Measurements from ENCODE around the gene DHX16.
A peak's percentile ranks its signal among the peaks of the same experiment; 100 is the strongest.

The DHX16 gene

DNA sequence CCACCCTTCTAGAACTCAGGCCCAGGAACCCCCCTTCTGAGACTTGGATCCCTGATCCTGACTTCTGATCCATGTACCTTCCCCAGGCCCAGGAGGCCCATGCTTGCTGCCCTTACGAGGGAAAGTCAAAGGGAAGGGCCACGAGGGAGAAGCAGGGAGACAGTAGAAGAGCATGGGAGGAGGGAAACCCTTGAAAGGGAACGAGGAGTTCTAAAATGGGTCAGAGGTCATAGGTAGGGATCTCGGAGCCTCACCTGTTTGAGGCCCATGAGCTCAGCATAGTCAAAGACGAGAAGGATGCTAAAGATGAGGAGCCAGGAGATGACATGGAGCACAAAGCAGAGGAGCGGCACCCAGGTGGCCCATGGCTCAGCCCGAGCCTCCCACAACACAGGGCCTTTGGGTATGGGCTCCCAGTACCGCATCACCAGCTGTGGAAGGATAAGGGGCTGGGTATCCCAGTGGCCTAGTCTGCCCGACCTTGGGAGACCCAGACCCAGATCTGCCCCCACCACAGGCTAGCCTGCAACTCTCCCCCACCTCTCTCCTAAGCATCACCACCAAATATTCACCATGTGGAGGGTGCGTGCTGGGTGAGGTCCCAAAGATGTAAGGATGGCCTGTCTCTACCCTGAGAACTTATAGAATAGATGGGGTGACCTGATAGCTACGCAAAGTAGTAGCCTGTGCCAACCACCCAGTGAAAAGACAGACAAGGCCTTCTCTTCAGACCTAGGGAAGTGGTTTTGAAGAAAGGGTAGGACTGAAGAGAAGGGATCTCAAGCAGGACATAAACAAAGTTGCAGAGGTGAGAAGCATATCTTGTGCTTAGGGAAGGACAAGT, 16.4 kb upstream of the DHX16 start:
- Histone ChIP-seq H2AFZ (ENCODE audit: low read length) (no peak overlapping the region), H3K27me3 (ENCODE audit: insufficient read depth, low read length) (no peaks in the 10 kb centered on the region), H3K9me3 (ENCODE audit: low read length) (no peaks in the 10 kb centered on the region), H3K4me1 (ENCODE audit: insufficient read depth, low read length, severe bottlenecking) (peaks cover 66% of the 10 kb centered on the region), H3K36me3 (ENCODE audit: insufficient read depth, low read length) (no peaks in the 10 kb centered on the region), H3F3A (ENCODE audit: insufficient read depth, low read length) (peaks cover 14% of the 10 kb centered on the region), H3K27ac (ENCODE audit: low read depth, low read length, poor library complexity, severe bottlenecking) (peak overlapping the region; percentile 95), H4K20me1 (ENCODE audit: insufficient read depth, low read length) (no peaks in the 10 kb centered on the region), H3K9me2 (ENCODE audit: low read depth, low read length) (no peaks in the 10 kb centered on the region), H3K9ac (ENCODE audit: low read length) (peak overlapping the region; percentile 62), H3K79me2 (ENCODE audit: insufficient read depth, low read length) (peaks cover 12% of the 10 kb centered on the region), H3K4me2 (ENCODE audit: low read length) (peak overlapping the region; percentile 75), H3K4me3 (ENCODE audit: low read depth, low read length, poor library complexity, severe bottlenecking) (peak overlapping the region; percentile 64)
- TF ChIP-seq, protein P1, sequence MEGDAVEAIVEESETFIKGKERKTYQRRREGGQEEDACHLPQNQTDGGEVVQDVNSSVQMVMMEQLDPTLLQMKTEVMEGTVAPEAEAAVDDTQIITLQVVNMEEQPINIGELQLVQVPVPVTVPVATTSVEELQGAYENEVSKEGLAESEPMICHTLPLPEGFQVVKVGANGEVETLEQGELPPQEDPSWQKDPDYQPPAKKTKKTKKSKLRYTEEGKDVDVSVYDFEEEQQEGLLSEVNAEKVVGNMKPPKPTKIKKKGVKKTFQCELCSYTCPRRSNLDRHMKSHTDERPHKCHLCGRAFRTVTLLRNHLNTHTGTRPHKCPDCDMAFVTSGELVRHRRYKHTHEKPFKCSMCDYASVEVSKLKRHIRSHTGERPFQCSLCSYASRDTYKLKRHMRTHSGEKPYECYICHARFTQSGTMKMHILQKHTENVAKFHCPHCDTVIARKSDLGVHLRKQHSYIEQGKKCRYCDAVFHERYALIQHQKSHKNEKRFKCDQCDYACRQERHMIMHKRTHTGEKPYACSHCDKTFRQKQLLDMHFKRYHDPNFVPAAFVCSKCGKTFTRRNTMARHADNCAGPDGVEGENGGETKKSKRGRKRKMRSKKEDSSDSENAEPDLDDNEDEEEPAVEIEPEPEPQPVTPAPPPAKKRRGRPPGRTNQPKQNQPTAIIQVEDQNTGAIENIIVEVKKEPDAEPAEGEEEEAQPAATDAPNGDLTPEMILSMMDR (IDR thresholded peaks at IDR 0.05; ENCODE audit: low read length), result no peak
- TF ChIP-seq EZH2 (IDR thresholded peaks at IDR 0.05; ENCODE audit: borderline replicate concordance, low read length), result no peak

DNA sequence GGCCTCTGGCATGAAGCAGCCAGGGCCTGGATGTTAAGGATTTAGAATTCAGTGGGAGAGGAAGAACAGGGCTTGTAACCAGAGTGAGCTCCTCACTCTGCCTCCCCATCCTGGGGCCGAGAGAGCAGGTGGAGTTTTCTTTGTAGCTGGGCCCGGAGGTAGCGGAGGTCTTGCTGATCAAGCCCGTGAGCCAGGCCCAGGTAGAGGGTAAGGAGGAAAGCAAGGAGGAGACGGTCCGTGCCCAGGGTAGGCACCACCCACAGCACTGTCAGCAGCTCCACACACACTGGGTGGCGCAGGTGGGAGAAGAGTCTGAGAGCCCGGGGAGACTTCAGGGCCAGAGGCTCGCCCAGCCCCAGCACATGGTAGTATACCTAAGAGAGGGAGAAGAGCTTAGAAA, 15.8 kb upstream of the DHX16 start:
- H3K27me3 ChIP-seq (ENCODE audit: insufficient read depth, low read length), result no peaks in the 10 kb centered on the region
- H3K27ac ChIP-seq (ENCODE audit: low read depth, low read length, poor library complexity, severe bottlenecking), result peak overlapping the region; percentile 95
- H3K4me3 ChIP-seq (ENCODE audit: low read depth, low read length, poor library complexity, severe bottlenecking), result peak overlapping the region; percentile 87
- H3K9me2 ChIP-seq (ENCODE audit: low read depth, low read length), result no peaks in the 10 kb centered on the region
- no peak overlapping the region for H2AFZ ChIP-seq (ENCODE audit: low read length)
- H3F3A ChIP-seq (ENCODE audit: insufficient read depth, low read length), result peaks cover 14% of the 10 kb centered on the region
- H4K20me1 ChIP-seq (ENCODE audit: insufficient read depth, low read length), result no peaks in the 10 kb centered on the region
- H3K79me2 ChIP-seq (ENCODE audit: insufficient read depth, low read length), result peaks cover 19% of the 10 kb centered on the region
- peaks cover 66% of the 10 kb centered on the region for H3K4me1 ChIP-seq (ENCODE audit: insufficient read depth, low read length, severe bottlenecking)
- H3K4me2 ChIP-seq (ENCODE audit: low read length), result peak overlapping the region; percentile 75
- H3K36me3 ChIP-seq (ENCODE audit: insufficient read depth, low read length), result no peaks in the 10 kb centered on the region
- peak overlapping the region; percentile 95; the same call in 1 of the 2 replicates for H3K9ac ChIP-seq (ENCODE audit: low read length)
- TF ChIP-seq EZH2 (IDR thresholded peaks at IDR 0.05; ENCODE audit: borderline replicate concordance, low read length), result no peak
- TF ChIP-seq, protein P1 (IDR thresholded peaks at IDR 0.05; ENCODE audit: low read length), result peak; percentile 38; the same call in 1 of the 2 replicates
- H3K9me3 ChIP-seq (ENCODE audit: low read length), result no peaks in the 10 kb centered on the region

DNA sequence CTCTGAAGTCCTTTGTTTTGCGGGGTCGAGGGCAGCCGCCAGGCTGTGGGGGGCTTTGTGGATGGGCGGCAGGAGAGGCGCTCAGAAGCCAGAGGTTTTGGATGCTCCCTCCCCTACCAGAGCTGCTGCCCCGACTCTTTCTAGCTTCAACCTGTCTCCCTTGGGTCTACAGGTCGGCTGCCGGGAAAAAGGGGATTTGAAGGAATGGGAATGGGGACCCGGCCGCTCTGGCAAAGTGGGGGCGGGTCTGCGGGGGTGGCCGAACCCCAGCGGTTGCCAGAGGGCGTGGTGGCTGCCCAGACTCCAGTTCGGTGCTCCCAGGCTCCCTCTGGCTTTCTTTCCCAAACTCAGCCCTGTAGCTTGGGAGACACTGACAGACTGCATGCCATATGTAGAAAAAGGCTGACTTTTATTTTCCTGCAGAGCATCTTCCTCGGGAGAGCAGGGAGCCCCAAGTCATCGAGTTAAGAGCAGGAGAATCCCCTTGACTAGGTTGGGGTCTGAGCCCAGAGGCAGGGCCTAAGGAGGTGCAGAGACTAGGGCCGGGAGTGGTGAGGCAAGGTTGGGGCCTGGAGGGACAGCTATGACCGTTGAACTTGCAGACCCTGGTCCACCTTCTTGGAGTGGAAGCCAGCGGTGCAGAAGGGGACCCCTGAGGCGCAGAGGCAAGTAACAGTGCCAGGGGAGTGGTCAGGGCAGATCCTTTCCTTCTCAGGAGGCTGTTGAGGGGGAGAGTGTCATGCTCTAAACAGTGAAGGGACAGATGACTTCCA, 15.0 kb upstream of the DHX16 start:
- Histone ChIP-seq H3K9me2 (ENCODE audit: low read depth, low read length) (no peaks in the 10 kb centered on the region), H2AFZ (ENCODE audit: low read length) (no peak overlapping the region), H3K9ac (ENCODE audit: low read length) (peak overlapping the region; percentile 95; the same call in 1 of the 2 replicates), H3F3A (ENCODE audit: insufficient read depth, low read length) (peaks cover 14% of the 10 kb centered on the region), H3K4me3 (ENCODE audit: low read depth, low read length, poor library complexity, severe bottlenecking) (peak overlapping the region; percentile 87), H3K27me3 (ENCODE audit: insufficient read depth, low read length) (no peaks in the 10 kb centered on the region), H3K36me3 (ENCODE audit: insufficient read depth, low read length) (no peaks in the 10 kb centered on the region), H3K4me1 (ENCODE audit: insufficient read depth, low read length, severe bottlenecking) (peaks cover 73% of the 10 kb centered on the region), H4K20me1 (ENCODE audit: insufficient read depth, low read length) (no peaks in the 10 kb centered on the region), H3K4me2 (ENCODE audit: low read length) (peak overlapping the region; percentile 75), H3K9me3 (ENCODE audit: low read length) (no peaks in the 10 kb centered on the region), H3K27ac (ENCODE audit: low read depth, low read length, poor library complexity, severe bottlenecking) (peak overlapping the region; percentile 95), H3K79me2 (ENCODE audit: insufficient read depth, low read length) (peaks cover 25% of the 10 kb centered on the region)
- TF ChIP-seq EZH2 (IDR thresholded peaks at IDR 0.05; ENCODE audit: borderline replicate concordance, low read length), result no peak
- TF ChIP-seq, protein P1 (IDR thresholded peaks at IDR 0.05; ENCODE audit: low read length), result no peak

All from OCI-LY1 (cell line).